ENCODE measurements around the gene COPG1. TPM values are rescaled to one million over a fixed set of nuclear protein-coding genes. Genes with fewer than 3 reads are reported as not detected.

COPG1 gene
- total RNA-seq, 4 donors from 2014 or later: 64.7 to 149 (median 116) TPM

GRCh38 chr3:129311054-129311902, 61.9 kb downstream of the COPG1 start:
- TF ChIP-seq POLR2AphosphoS5 (IDR thresholded peaks at IDR 0.05): no peak
- TF ChIP-seq, protein P1, sequence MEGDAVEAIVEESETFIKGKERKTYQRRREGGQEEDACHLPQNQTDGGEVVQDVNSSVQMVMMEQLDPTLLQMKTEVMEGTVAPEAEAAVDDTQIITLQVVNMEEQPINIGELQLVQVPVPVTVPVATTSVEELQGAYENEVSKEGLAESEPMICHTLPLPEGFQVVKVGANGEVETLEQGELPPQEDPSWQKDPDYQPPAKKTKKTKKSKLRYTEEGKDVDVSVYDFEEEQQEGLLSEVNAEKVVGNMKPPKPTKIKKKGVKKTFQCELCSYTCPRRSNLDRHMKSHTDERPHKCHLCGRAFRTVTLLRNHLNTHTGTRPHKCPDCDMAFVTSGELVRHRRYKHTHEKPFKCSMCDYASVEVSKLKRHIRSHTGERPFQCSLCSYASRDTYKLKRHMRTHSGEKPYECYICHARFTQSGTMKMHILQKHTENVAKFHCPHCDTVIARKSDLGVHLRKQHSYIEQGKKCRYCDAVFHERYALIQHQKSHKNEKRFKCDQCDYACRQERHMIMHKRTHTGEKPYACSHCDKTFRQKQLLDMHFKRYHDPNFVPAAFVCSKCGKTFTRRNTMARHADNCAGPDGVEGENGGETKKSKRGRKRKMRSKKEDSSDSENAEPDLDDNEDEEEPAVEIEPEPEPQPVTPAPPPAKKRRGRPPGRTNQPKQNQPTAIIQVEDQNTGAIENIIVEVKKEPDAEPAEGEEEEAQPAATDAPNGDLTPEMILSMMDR (IDR thresholded peaks at IDR 0.05): no peak
- no peak for TF ChIP-seq EP300 (IDR thresholded peaks at IDR 0.05; ENCODE audit: low read depth)
- no peak for TF ChIP-seq POLR2A (IDR thresholded peaks at IDR 0.05)
- no peak for DNase-seq
- Histone ChIP-seq H3K9me3 (no peaks in the 10 kb centered on the region), H3K27me3 (no peaks in the 10 kb centered on the region), H3K4me1 (peaks cover 0 to 15% (median 11%) of the 10 kb centered on the region in 4 donors), H3K36me3 (no peaks in the 10 kb centered on the region), H3K4me3 (no peak overlapping the region), H3K27ac (peak overlapping the region in 3 of 4 donors; percentile 3 to 94 (median 36))
- in situ Hi-C loops (cut with MboI; ENCODE audit: low pct_ligation_motif_present in 1 of 4, low pct_unique_long_range_greater_than_20kb in 1 of 4, low sequenced_read_pairs in 3 of 4) (no loop called here), intact Hi-C loops (cut with DNase I; ENCODE audit: low total_unique reads) (no loop called here)
- WGBS, 2 donors (ENCODE audit: low coverage in 1 of 2): 92% methylated on average over 3 of the region's 3 CpGs; no CpG with 5 or more reads in 1 of the 2 donors

GRCh38 chr3:129312021-129312639, 62.7 kb downstream of the COPG1 start:
- H3K27ac ChIP-seq: peak overlapping the region in 2 of 4 donors; percentile 36 to 94
- in situ Hi-C loops (cut with MboI; ENCODE audit: low pct_ligation_motif_present in 1 of 4, low pct_unique_long_range_greater_than_20kb in 1 of 4, low sequenced_read_pairs in 3 of 4): no loop called here
- TF ChIP-seq EP300 (IDR thresholded peaks at IDR 0.05; ENCODE audit: low read depth) (no peak), POLR2AphosphoS5 (IDR thresholded peaks at IDR 0.05) (peak in 1 of 3 donors; percentile 6), POLR2A (IDR thresholded peaks at IDR 0.05) (no peak)
- TF ChIP-seq, protein P1 (IDR thresholded peaks at IDR 0.05): no peak
- H3K27me3 ChIP-seq: no peaks in the 10 kb centered on the region
- H3K4me1 ChIP-seq: peaks cover 5 to 19% (median 16%) of the 10 kb centered on the region in 4 donors
- H3K36me3 ChIP-seq: no peaks in the 10 kb centered on the region
- H3K9me3 ChIP-seq: no peaks in the 10 kb centered on the region
- H3K4me3 ChIP-seq: no peak overlapping the region
- 78 to 86% methylated on average over 1 to 2 of the region's 2 CpGs for WGBS, 2 donors (ENCODE audit: low coverage in 1 of 2)
- intact Hi-C loops (cut with DNase I; ENCODE audit: low total_unique reads): no loop called here
- peak; percentile 26 for DNase-seq

- H3K27me3 ChIP-seq: no peaks in the 10 kb centered on the region
- intact Hi-C loops (cut with DNase I; ENCODE audit: low total_unique reads) (no loop called here), in situ Hi-C loops (cut with MboI; ENCODE audit: low pct_ligation_motif_present in 1 of 4, low pct_unique_long_range_greater_than_20kb in 1 of 4, low sequenced_read_pairs in 3 of 4) (no loop called here)
- no peaks in the 10 kb centered on the region for H3K36me3 ChIP-seq
- H3K9me3 ChIP-seq: no peaks in the 10 kb centered on the region
- TF ChIP-seq POLR2AphosphoS5 (IDR thresholded peaks at IDR 0.05) (peak in 1 of 3 donors; percentile 11), EP300 (IDR thresholded peaks at IDR 0.05; ENCODE audit: low read depth) (no peak), POLR2A (IDR thresholded peaks at IDR 0.05) (peak; percentile 12)
- peak overlapping the region; percentile 88 to 94 (median 91) for H3K27ac ChIP-seq
- peaks cover 8 to 25% (median 19%) of the 10 kb centered on the region in 4 donors for H3K4me1 ChIP-seq
- no peak overlapping the region for H3K4me3 ChIP-seq
- DNase-seq: no peak
Measured at GRCh38 chr3:129312671-129313414, 63.4 kb downstream of the COPG1 start.

GRCh38 chr3:129313415-129313664, 63.9 kb downstream of the COPG1 start:
- no peak for DNase-seq
- TF ChIP-seq EP300 (IDR thresholded peaks at IDR 0.05; ENCODE audit: low read depth): no peak
- peak in 1 of 3 donors; percentile 2 for TF ChIP-seq POLR2AphosphoS5 (IDR thresholded peaks at IDR 0.05)
- no peak for TF ChIP-seq POLR2A (IDR thresholded peaks at IDR 0.05)
- TF ChIP-seq, protein P1 (IDR thresholded peaks at IDR 0.05): no peak
- intact Hi-C loops (cut with DNase I; ENCODE audit: low total_unique reads) (no loop called here), in situ Hi-C loops (cut with MboI; ENCODE audit: low pct_ligation_motif_present in 1 of 4, low pct_unique_long_range_greater_than_20kb in 1 of 4, low sequenced_read_pairs in 3 of 4) (no loop called here)
- no peaks in the 10 kb centered on the region for H3K9me3 ChIP-seq
- H3K4me3 ChIP-seq: no peak overlapping the region
- H3K27me3 ChIP-seq: no peaks in the 10 kb centered on the region
- peak overlapping the region; percentile 88 to 94 (median 91) for H3K27ac ChIP-seq
- no peaks in the 10 kb centered on the region for H3K36me3 ChIP-seq
- peaks cover 8 to 25% (median 19%) of the 10 kb centered on the region in 4 donors for H3K4me1 ChIP-seq
